Measurements from ENCODE around the gene MYL2.
A peak's percentile ranks its signal among the peaks of the same experiment; 100 is the strongest.

MYL2 gene

GRCh38 chr12:110948041-110948440, 27.7 kb upstream of the MYL2 start:
- DNase-seq (ENCODE audit: low read depth in 2 of 2): no peak
- TF ChIP-seq, protein P1, sequence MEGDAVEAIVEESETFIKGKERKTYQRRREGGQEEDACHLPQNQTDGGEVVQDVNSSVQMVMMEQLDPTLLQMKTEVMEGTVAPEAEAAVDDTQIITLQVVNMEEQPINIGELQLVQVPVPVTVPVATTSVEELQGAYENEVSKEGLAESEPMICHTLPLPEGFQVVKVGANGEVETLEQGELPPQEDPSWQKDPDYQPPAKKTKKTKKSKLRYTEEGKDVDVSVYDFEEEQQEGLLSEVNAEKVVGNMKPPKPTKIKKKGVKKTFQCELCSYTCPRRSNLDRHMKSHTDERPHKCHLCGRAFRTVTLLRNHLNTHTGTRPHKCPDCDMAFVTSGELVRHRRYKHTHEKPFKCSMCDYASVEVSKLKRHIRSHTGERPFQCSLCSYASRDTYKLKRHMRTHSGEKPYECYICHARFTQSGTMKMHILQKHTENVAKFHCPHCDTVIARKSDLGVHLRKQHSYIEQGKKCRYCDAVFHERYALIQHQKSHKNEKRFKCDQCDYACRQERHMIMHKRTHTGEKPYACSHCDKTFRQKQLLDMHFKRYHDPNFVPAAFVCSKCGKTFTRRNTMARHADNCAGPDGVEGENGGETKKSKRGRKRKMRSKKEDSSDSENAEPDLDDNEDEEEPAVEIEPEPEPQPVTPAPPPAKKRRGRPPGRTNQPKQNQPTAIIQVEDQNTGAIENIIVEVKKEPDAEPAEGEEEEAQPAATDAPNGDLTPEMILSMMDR (IDR thresholded peaks at IDR 0.05; ENCODE audit: low read depth, low read length): no peak

DNA sequence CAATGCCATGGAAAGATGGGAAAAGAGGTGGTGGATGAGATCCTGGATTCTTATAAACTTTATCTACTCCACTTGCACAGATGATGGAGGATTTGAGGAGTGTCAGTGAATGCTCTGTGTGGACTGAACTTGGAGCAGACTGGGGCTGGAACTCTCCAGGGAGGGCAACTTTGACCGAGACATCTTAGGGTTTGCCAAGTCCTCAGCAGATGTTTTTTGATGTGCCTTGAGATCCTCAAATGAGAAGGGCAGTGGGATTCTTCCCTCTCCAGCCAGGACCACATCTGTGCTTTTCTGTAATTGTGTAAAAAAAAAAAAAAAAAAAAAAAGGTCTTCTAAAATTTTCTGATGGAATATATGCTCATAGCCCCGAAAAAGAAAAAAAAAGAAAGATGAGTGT, 23.0 kb upstream of the MYL2 start:
- TF ChIP-seq, protein P1 (IDR thresholded peaks at IDR 0.05; ENCODE audit: low read depth, low read length): no peak
- no peak for DNase-seq (ENCODE audit: low read depth in 2 of 2)
- no peak overlapping the region for H3K4me3 ChIP-seq (replicated peaks in 1 of 2; ENCODE audit: low read depth in 2 of 2, low read length in 2 of 2)

More at GRCh38 chr12:110948041-110948440, 27.7 kb upstream of the MYL2 start:
- no peak overlapping the region for H3K4me3 ChIP-seq (replicated peaks in 1 of 2; ENCODE audit: low read depth in 2 of 2, low read length in 2 of 2)

GRCh38 chr12:110941391-110941790, 21.0 kb upstream of the MYL2 start:
- TF ChIP-seq, protein P1 (IDR thresholded peaks at IDR 0.05; ENCODE audit: low read depth, low read length): no peak
- H3K4me3 ChIP-seq (replicated peaks in 1 of 2; ENCODE audit: low read depth in 2 of 2, low read length in 2 of 2): no peak overlapping the region
- no peak for DNase-seq (ENCODE audit: low read depth in 2 of 2)

DNA sequence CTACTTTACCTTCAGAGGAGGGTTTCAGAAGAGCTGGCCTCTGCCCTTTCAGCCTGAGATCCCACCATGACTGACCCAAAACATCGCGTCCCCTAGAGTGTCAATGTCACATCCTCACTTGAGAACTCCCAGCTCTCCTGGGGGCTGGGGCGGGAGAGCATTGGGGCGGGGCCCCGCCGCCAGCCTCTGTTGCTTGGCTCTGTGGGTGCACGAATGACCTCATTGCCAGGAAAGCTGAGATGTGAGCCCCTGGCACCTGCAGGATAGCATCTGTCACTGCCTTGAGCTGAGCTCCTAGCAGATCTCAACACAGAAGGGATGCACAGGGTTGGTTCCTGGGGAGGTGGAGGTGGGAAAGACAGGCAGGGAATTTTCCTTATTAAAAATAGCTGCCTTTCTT, 20.6 kb upstream of the MYL2 start:
- no peak overlapping the region for H3K4me3 ChIP-seq (replicated peaks in 1 of 2; ENCODE audit: low read depth in 2 of 2, low read length in 2 of 2)

DNA sequence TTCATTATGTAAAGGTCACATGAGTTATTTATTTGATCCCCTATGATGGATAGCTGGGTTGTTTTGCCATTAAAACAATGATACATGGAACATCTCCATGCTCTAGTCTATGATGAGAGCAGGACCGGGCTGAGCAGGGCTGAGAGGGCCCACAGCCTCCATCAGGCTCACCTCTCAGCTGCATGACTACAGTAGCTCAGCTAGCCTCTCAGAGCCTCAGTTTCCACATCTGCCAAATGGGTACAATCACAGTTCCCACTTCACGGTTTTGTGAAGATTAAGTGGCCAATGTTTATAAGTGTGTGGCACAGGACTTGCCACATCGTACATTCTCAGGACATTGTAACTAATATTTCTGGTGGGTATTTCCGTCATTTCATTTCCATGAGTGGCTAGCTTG, 19.9 kb upstream of the MYL2 start:
- no peak overlapping the region for H3K4me3 ChIP-seq (replicated peaks in 1 of 2; ENCODE audit: low read depth in 2 of 2, low read length in 2 of 2)
- TF ChIP-seq, protein P1 (IDR thresholded peaks at IDR 0.05; ENCODE audit: low read depth, low read length): no peak
- no peak for DNase-seq (ENCODE audit: low read depth in 2 of 2)

More for the DNA sequence above, 20.6 kb upstream of the MYL2 start:
- no peak for DNase-seq (ENCODE audit: low read depth in 2 of 2)
- TF ChIP-seq, protein P1 (IDR thresholded peaks at IDR 0.05; ENCODE audit: low read depth, low read length): no peak

DNA sequence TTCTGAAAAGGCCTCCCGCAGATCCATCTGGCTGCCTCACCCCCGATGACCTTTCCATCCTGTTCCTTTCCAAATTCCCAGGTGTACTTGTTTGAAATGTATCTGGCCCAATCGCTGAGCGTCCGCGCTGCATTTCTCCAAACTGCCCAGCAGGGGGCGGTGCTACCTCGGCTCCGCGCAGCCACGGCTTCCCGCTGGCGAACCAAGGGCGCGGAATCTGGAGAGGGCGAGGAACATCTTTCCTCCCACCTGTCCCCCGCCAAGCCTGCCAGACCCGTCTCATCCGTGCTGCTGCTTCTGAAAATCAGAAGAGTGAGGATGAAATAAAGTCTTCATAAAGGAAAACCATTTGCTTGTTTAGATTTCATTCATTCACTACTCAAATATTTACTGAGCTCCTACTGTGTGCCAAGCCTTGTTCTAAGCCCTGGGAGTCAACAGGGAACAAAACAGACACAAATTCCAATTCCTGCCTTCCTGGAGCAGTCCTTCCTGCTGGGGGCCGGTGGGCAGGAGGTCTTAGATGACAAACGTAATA, 16.8 kb upstream of the MYL2 start:
- DNase-seq (ENCODE audit: low read depth in 2 of 2): peak; percentile 42 to 53
- TF ChIP-seq, protein P1 (IDR thresholded peaks at IDR 0.05; ENCODE audit: low read depth, low read length): peak; percentile 97
- H3K4me3 ChIP-seq (replicated peaks in 1 of 2; ENCODE audit: low read depth in 2 of 2, low read length in 2 of 2): no peak overlapping the region

All from cardiac fibroblast (primary cell).